SU-DHL-6 (cell line): ENCODE data around the gene LONRF2.

Experiments
- H2AFZ ChIP-seq: fragments of 200-600 bp; sonication (generic); 2 replicates; pipeline ENCODE4 v1.6.1; 2014; ENCODE audit warnings: low read depth, mild to moderate bottlenecking, moderate library complexity, mixed read lengths, antibody characterized with exemption, low read length; ENCODE audit not compliant: severe bottlenecking
- H3F3A ChIP-seq: fragments of 200-600 bp; shearing (Covaris generic); 2 replicates; pipeline ENCODE4 v1.6.0; 2016; ENCODE audit warnings: antibody characterized with exemption, mild to moderate bottlenecking; ENCODE audit not compliant: insufficient read depth
- H3K27ac ChIP-seq: fragments of 200-600 bp; sonication (generic); 2 replicates; pipeline ENCODE4 v1.5.1; 2016; ENCODE audit warnings: low read depth, mild to moderate bottlenecking, low read length, moderate library complexity, mixed read lengths
- H3K27me3 ChIP-seq: fragments of 200-600 bp; sonication (generic), shearing (Covaris generic); 2 replicates; pipeline ENCODE4 v1.6.0; 2014; ENCODE audit warnings: mild to moderate bottlenecking, low read length
- H3K36me3 ChIP-seq: fragments of 200-600 bp; sonication (generic); 2 replicates; pipeline ENCODE4 v1.6.1; 2014; ENCODE audit warnings: mild to moderate bottlenecking, low read length, mixed read lengths
- H3K4me2 ChIP-seq: fragments of 300-600, 200-600 bp; shearing (Covaris generic), sonication (generic); 2 replicates; pipeline ENCODE4 v1.6.0; 2014; ENCODE audit warnings: low read length, low read depth, mild to moderate bottlenecking; ENCODE audit not compliant: poor library complexity, severe bottlenecking
- H3K4me3 ChIP-seq: fragments of 200-600 bp; sonication (generic); 2 replicates; pipeline ENCODE4 v1.5.1; 2014; ENCODE audit warnings: antibody characterized with exemption, low read length, mild to moderate bottlenecking, mixed read lengths; ENCODE audit not compliant: insufficient read depth, poor library complexity, severe bottlenecking
- H3K79me2 ChIP-seq: fragments of 200-600 bp; sonication (generic); 2 replicates; pipeline ENCODE4 v1.6.1; 2014; ENCODE audit warnings: mild to moderate bottlenecking, low read length, moderate library complexity; ENCODE audit not compliant: insufficient read depth
- H3K9ac ChIP-seq: fragments of 200-600 bp; sonication (generic); 2 replicates; pipeline ENCODE4 v1.7.0; 2014; ENCODE audit warnings: mild to moderate bottlenecking, low read length
- H3K9me2 ChIP-seq: fragments of 200-600 bp; sonication (generic); replicated peaks from 2 replicates; pipeline ENCODE4 v1.6.1; 2014; ENCODE audit warnings: low read length; ENCODE audit not compliant: insufficient read depth
- H3K9me3 ChIP-seq: fragments of 200-600 bp; sonication (generic); 2 replicates; pipeline ENCODE4 v1.6.1; 2014; ENCODE audit warnings: low read length, mixed read lengths; ENCODE audit not compliant: insufficient read depth
- H4K20me1 ChIP-seq: fragments of 200-600 bp; sonication (generic); 2 replicates; pipeline ENCODE4 v1.6.1; 2014; ENCODE audit warnings: low read depth, mild to moderate bottlenecking, antibody characterized with exemption, low read length, moderate library complexity, mixed read lengths
- CTCF ChIP-seq: fragments of 200-600 bp; sonication (generic); IDR thresholded peaks from one replicate; pipeline ENCODE4 v1.5.1; 2017; ENCODE audit warnings: antibody characterized with exemption, mild to moderate bottlenecking, low read length, moderate library complexity; ENCODE audit not compliant: insufficient read depth, poor library complexity, severe bottlenecking
- EZH2phosphoT487 ChIP-seq: fragments of 200-600 bp; sonication (generic), shearing (Covaris generic); conservative IDR thresholded peaks from 2 replicates; pipeline ENCODE4 v1.6.1; 2018; ENCODE audit warnings: mild to moderate bottlenecking, antibody characterized with exemption, low read length, moderate library complexity, mixed read lengths

LONRF2 gene

GRCh38 chr2:100247256-100248043 is 74.9 kb downstream of the LONRF2 start:
- H3K9me2 ChIP-seq = no peaks in the 10 kb centered on the region
- peak; percentile 99 for TF ChIP-seq EZH2phosphoT487
- no peak for TF ChIP-seq CTCF
- no peaks in the 10 kb centered on the region for H3K27me3 ChIP-seq
- peak overlapping the region; percentile 29 for H3K4me2 ChIP-seq
- peak overlapping the region; percentile 46 for H3K27ac ChIP-seq
- H2AFZ ChIP-seq = no peak overlapping the region
- H4K20me1 ChIP-seq = no peaks in the 10 kb centered on the region
- H3K4me3 ChIP-seq = no peak overlapping the region
- no peak overlapping the region for H3K9ac ChIP-seq
- H3F3A ChIP-seq = no peaks in the 10 kb centered on the region
- no peaks in the 10 kb centered on the region for H3K79me2 ChIP-seq
- no peaks in the 10 kb centered on the region; the same call in 1 of the 2 replicates for H3K9me3 ChIP-seq
- no peaks in the 10 kb centered on the region for H3K36me3 ChIP-seq

DNA sequence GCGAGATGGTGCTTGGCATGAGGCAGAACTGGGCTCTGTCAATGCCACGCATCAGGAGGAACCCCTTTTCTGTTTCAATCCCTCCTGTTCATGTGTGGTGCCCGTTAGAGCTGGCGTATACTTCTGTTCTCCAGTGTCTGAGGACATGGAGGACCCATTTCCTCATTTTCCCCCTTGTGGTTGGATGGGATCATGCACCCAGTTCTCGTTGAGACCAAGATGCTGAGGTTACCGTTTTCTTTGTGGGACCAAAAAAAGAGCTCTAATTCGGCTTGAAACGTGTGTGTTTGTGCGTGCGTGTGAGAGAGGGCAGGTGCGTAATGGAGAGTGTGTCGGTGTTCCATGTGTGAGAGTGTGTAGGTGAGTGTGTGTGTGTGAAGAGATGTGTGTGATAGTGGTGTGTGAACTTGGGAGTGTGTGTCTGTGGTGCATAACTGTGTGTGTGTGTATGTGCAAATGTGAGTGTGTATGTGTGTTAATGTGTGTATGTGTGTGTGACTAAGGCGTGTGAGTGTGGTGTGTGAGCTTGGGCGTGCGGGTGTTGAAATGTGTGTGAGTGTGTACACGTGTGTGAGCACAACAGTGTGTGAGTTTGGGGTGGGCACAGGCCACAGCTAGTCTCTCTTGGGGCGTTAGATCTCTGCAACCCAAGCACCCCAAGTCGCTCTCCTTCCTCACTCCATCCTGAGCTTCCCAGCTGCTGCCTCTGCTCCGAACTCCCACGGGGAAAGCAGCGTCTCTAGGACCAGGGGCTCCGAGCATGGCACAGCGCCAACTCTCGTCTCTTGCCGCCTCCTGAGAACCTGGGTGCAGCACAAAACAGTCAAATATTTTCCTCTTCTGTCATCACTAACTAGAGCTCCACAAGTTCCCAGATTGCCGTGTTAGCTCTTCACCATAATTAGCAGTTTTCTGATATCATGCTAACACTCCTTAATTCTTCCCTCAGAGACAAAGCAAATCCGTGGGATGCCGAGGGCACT is 75.8 kb downstream of the LONRF2 start:
- Histone ChIP-seq H3K27me3 (no peaks in the 10 kb centered on the region), H3K9me2 (no peaks in the 10 kb centered on the region), H3K9ac (no peak overlapping the region), H3K27ac (no peak overlapping the region), H2AFZ (no peak overlapping the region), H4K20me1 (no peaks in the 10 kb centered on the region), H3K4me3 (no peak overlapping the region), H3K4me2 (no peak overlapping the region), H3K79me2 (no peaks in the 10 kb centered on the region), H3K36me3 (no peaks in the 10 kb centered on the region), H3F3A (no peaks in the 10 kb centered on the region), H3K9me3 (no peaks in the 10 kb centered on the region; the same call in 1 of the 2 replicates)
- no peak for TF ChIP-seq EZH2phosphoT487
- no peak for TF ChIP-seq CTCF

- Histone ChIP-seq H3F3A (no peaks in the 10 kb centered on the region), H3K36me3 (no peaks in the 10 kb centered on the region), H3K79me2 (no peaks in the 10 kb centered on the region), H3K27me3 (no peaks in the 10 kb centered on the region), H3K4me2 (no peak overlapping the region), H2AFZ (no peak overlapping the region), H3K9ac (no peak overlapping the region), H4K20me1 (no peaks in the 10 kb centered on the region), H3K9me3 (no peaks in the 10 kb centered on the region; the same call in 1 of the 2 replicates), H3K9me2 (no peaks in the 10 kb centered on the region), H3K27ac (no peak overlapping the region), H3K4me3 (no peak overlapping the region)
- TF ChIP-seq EZH2phosphoT487 (no peak), CTCF (no peak)
Measured at GRCh38 chr2:100245681-100246080, 76.6 kb downstream of the LONRF2 start.
